ENCODE data around the gene PLET1. TPM values are rescaled to one million over a fixed set of nuclear protein-coding genes. Genes with fewer than 3 reads are reported as not detected.

Gene PLET1
- total and polyA plus RNA-seq, 9 of the 15 experiments (the other 6 are each of a cell fraction or from before 2014, with no cell fraction given): not detected

DNA sequence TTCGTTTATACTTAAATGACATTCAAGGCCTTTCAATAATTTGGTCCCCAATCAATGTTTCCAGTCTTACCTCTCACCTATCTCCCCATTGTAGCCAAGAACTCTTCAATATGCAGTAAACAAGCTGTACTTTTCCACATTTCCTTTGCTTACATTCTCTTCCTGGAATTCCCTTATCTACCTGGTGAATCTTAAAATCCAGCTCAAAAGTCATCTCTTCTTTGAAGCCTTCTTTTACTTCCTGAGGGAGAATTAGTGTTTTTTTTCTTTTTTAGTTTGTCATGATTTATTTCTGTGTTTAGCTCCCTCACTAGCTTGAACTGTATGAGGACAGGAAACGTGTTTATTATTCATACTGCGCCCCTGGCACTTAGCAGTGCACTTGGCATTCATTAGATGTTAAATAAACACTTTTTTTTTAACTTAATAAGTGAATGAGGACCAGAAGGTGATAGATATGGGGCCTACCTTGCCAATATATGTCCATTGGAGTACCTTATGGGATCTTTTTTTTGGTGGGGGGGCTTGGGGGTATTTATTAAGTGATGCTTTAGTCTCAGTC, 39.3 kb downstream of the PLET1 start:
- H3K4me2 ChIP-seq (ENCODE audit: insufficient read depth, low read length): no peak overlapping the region
- WGBS (ENCODE audit: insufficient coverage, low coverage, missing lambda C conversion rate): 20% methylated on average over 3 of the region's 3 CpGs
- POLR2A ChIA-PET: interaction anchor here (0.6 kb wide), 1 partner anchor 106 kb away, joined by 4 read pairs; no protein-coding TSS in a partner anchor

More for the DNA sequence above, 39.3 kb downstream of the PLET1 start:
- no peak overlapping the region for H3K9ac ChIP-seq (ENCODE audit: insufficient read depth in 1 of 2, low read depth in 2 of 2, low read length in 2 of 2)
- H3K4me3 ChIP-seq: no peak overlapping the region
- no peak overlapping the region for H3K27ac ChIP-seq (ENCODE audit: extremely low read depth, low read depth, low read length)
- H3K9me1 ChIP-seq (ENCODE audit: control insufficient read depth, insufficient read depth, low read length): no peaks in the 10 kb centered on the region
- CTCF ChIA-PET (ENCODE audit: low intra/inter-chr PET ratio): interaction anchor here (4.8 kb wide), 1 partner anchor 59 kb away, joined by 95 read pairs; no protein-coding TSS in a partner anchor
- no peak for DNase-seq (ENCODE audit: extremely low read depth in 1 of 4, low spot score in 3 of 4)
- H3K4me1 ChIP-seq (replicated peaks in 1 of 2; ENCODE audit: control insufficient read depth in 2 of 2, insufficient read depth in 2 of 2, low read length in 2 of 2): peaks cover 0 to 8% of the 10 kb centered on the region in 2 experiments; a peak in 2 of 5 replicates
- no TSS peak for BruUV-seq (replicated peaks)
- peaks cover 3% of the 10 kb centered on the region; the same call in 1 of the 3 replicates for H3K79me2 ChIP-seq (ENCODE audit: control insufficient read depth, insufficient read depth, low read length)
- TF ChIP-seq ZNF175 (CRISPR knock-in tag; IDR thresholded peaks at IDR 0.05; ENCODE audit: low read depth) (no peak), ZNF398 (CRISPR knock-in tag; IDR thresholded peaks at IDR 0.05) (no peak), MAFF (IDR thresholded peaks at IDR 0.05; ENCODE audit: low read length) (no peak), SPI1 (IDR thresholded peaks at IDR 0.05; ENCODE audit: borderline replicate concordance, low read depth, low read length) (no peak), FOXA3 (CRISPR knock-in tag; conservative IDR thresholded peaks at IDR 0.05 in 1 of 2, IDR thresholded peaks at IDR 0.05 in 1 of 2) (no peak), PTBP1 (IDR thresholded peaks at IDR 0.05; ENCODE audit: low read depth, low read length) (no peak), CEBPB (tag; IDR thresholded peaks at IDR 0.05) (no peak), ZFP1 (CRISPR knock-in tag; IDR thresholded peaks at IDR 0.05) (no peak), DACH1 (IDR thresholded peaks at IDR 0.05; ENCODE audit: partially characterized antibody) (no peak), TSC22D4 (tag; IDR thresholded peaks at IDR 0.05) (no peak), ZKSCAN3 (CRISPR knock-in tag; IDR thresholded peaks at IDR 0.05) (no peak), THRAP3 (IDR thresholded peaks at IDR 0.05; ENCODE audit: borderline replicate concordance) (no peak), ZNF695 (CRISPR knock-in tag; IDR thresholded peaks at IDR 0.05) (no peak), EP300 (IDR thresholded peaks at IDR 0.05; ENCODE audit: low read length) (no peak)
- TF ChIP-seq, protein P1, sequence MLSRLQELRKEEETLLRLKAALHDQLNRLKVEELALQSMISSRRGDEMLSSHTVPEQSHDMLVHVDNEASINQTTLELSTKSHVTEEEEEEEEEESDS (CRISPR knock-in tag; IDR thresholded peaks at IDR 0.05): no peak
- TF ChIP-seq, protein P2, sequence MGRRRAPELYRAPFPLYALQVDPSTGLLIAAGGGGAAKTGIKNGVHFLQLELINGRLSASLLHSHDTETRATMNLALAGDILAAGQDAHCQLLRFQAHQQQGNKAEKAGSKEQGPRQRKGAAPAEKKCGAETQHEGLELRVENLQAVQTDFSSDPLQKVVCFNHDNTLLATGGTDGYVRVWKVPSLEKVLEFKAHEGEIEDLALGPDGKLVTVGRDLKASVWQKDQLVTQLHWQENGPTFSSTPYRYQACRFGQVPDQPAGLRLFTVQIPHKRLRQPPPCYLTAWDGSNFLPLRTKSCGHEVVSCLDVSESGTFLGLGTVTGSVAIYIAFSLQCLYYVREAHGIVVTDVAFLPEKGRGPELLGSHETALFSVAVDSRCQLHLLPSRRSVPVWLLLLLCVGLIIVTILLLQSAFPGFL (CRISPR knock-in tag; IDR thresholded peaks at IDR 0.05): no peak
- TF ChIP-seq, protein P3, sequence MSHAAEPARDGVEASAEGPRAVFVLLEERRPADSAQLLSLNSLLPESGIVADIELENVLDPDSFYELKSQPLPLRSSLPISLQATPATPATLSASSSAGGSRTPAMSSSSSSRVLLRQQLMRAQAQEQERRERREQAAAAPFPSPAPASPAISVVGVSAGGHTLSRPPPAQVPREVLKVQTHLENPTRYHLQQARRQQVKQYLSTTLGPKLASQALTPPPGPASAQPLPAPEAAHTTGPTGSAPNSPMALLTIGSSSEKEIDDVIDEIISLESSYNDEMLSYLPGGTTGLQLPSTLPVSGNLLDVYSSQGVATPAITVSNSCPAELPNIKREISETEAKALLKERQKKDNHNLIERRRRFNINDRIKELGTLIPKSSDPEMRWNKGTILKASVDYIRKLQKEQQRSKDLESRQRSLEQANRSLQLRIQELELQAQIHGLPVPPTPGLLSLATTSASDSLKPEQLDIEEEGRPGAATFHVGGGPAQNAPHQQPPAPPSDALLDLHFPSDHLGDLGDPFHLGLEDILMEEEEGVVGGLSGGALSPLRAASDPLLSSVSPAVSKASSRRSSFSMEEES (CRISPR knock-in tag; IDR thresholded peaks at IDR 0.05): no peak
- no peak for ATAC-seq
- no peaks in the 10 kb centered on the region for H3K9me3 ChIP-seq (replicated peaks; ENCODE audit: control insufficient read depth, insufficient read depth, low read depth, low read length)
- H4K20me1 ChIP-seq (replicated peaks; ENCODE audit: control insufficient read depth, insufficient read depth, low read length): no peaks in the 10 kb centered on the region
- intact Hi-C loops (cut with micrococcal nuclease) (loop anchor here (5.0 kb wide), 1 partner anchor 1066 kb away; no protein-coding TSS in a partner anchor), in situ Hi-C loops (cut with MboI) (loop anchor here (5.0 to 10.0 kb wide), 3 partner anchors 61 to 617 kb away; partner anchors contain the start of gene SIK2)
- no peak for FAIRE-seq
- no peak overlapping the region for H2AFZ ChIP-seq (ENCODE audit: low read depth, low read length)
- H3K27me3 ChIP-seq (ENCODE audit: control insufficient read depth in 2 of 2, insufficient read depth in 2 of 2, low read length in 2 of 2): no peaks in the 10 kb centered on the region
- H3K36me3 ChIP-seq (ENCODE audit: control insufficient read depth, insufficient read depth, low read length): no peaks in the 10 kb centered on the region
